Hematopoietic multipotent progenitor cell treated with erythropoietin and hydrocortisone succinate and interleukin-3 and kit ligand, for 4 days (in vitro differentiated cells): ENCODE measurements around the gene NR5A1.

Source experiments
- DNase-seq: peaks from one replicate; pipeline ENCODE4 v3.0.0-alpha.2; 2015

NR5A1 gene

GRCh38 chr9:124479371-124479770 lies 27.8 kb downstream of the NR5A1 start:
- DNase-seq = no peak

GRCh38 chr9:124478354-124478753 lies 28.8 kb downstream of the NR5A1 start:
- no peak for DNase-seq

GRCh38 chr9:124477648-124478285 lies 29.4 kb downstream of the NR5A1 start:
- DNase-seq = peak; percentile 36

- peak; percentile 51 for DNase-seq
These were observed 30.0 kb downstream of the NR5A1 start for GRCh38 chr9:124477211-124477647.

- DNase-seq = no peak
These were observed 31.1 kb downstream of the NR5A1 start for GRCh38 chr9:124475868-124476690.

GRCh38 chr9:124475158-124475867 lies 31.9 kb downstream of the NR5A1 start:
- DNase-seq = peak; percentile 54

GRCh38 chr9:124474151-124474550 lies 33.0 kb downstream of the NR5A1 start:
- DNase-seq = no peak

- DNase-seq = no peak
These were observed 33.9 kb downstream of the NR5A1 start for GRCh38 chr9:124473310-124473709.

GRCh38 chr9:124472770-124473169 lies 34.4 kb downstream of the NR5A1 start:
- DNase-seq = no peak

- no peak for DNase-seq
These were observed 35.4 kb downstream of the NR5A1 start for GRCh38 chr9:124471761-124472160.

- DNase-seq = no peak
These were observed 36.5 kb downstream of the NR5A1 start for GRCh38 chr9:124470726-124471125.

GRCh38 chr9:124470306-124470705 lies 36.9 kb downstream of the NR5A1 start:
- DNase-seq = no peak

- peak; percentile 49 for DNase-seq
These were observed 38.0 kb downstream of the NR5A1 start for GRCh38 chr9:124469011-124469832.

GRCh38 chr9:124468061-124468740 lies 39.0 kb downstream of the NR5A1 start:
- DNase-seq = no peak

- DNase-seq = no peak
These were observed 39.7 kb downstream of the NR5A1 start for GRCh38 chr9:124467410-124468060.

- DNase-seq = no peak
These were observed 41.5 kb downstream of the NR5A1 start for GRCh38 chr9:124465736-124466135.

- DNase-seq = no peak
These were observed 44.5 kb downstream of the NR5A1 start for GRCh38 chr9:124462739-124463138.

- no peak for DNase-seq
These were observed 48.8 kb downstream of the NR5A1 start for GRCh38 chr9:124458441-124458840.

- no peak for DNase-seq
These were observed 49.2 kb downstream of the NR5A1 start for GRCh38 chr9:124457887-124458431.

- DNase-seq = no peak
These were observed 49.9 kb downstream of the NR5A1 start for GRCh38 chr9:124457079-124457886.
